Natural killer cell (primary cell): ENCODE results near the gene LRRC31. TPM values are rescaled to one million over a fixed set of nuclear protein-coding genes. Genes with fewer than 3 reads are reported as not detected.

Experiments used
- ATAC-seq, 3 donors: fragments of 150-1000 bp in 2 of 3; fragments of 200-7000 bp in 1 of 3; cut with Tn5 transposase; 1 replicate in 1 of 3; 2 replicates in 2 of 3; pipeline ENCODE4 v1.10.0; 2021; ENCODE audit warnings: mild to moderate bottlenecking in 2 of 3, moderate library complexity in 2 of 3
- DNase-seq, 2 donors: peaks; one replicate each; pipeline versions ENCODE4 v3.0.0 to v3.0.0-alpha.2; 2013 to 2021; ENCODE audit warnings: mixed read lengths in 1 of 2
- H3K27ac ChIP-seq: one replicate; pipeline ENCODE4 v1.5.1; 2013; ENCODE audit warnings: mild to moderate bottlenecking, low read length
- H3K27me3 ChIP-seq: one replicate; pipeline ENCODE4 v1.6.1; 2013; ENCODE audit warnings: low read length; ENCODE audit not compliant: control insufficient read depth, insufficient read depth
- H3K36me3 ChIP-seq: one replicate; pipeline ENCODE4 v1.6.1; 2013; ENCODE audit warnings: low read length; ENCODE audit not compliant: control insufficient read depth, insufficient read depth
- H3K4me1 ChIP-seq: one replicate; pipeline ENCODE4 v1.6.1; 2013; ENCODE audit warnings: low read length; ENCODE audit not compliant: control insufficient read depth, insufficient read depth
- H3K4me3 ChIP-seq: one replicate; pipeline ENCODE4 v1.5.1; 2013; ENCODE audit warnings: low read length
- H3K9me3 ChIP-seq: one replicate; pipeline ENCODE4 v1.6.1; 2013; ENCODE audit warnings: low read length; ENCODE audit not compliant: control insufficient read depth, insufficient read depth
- H3K27ac Mint-ChIP-seq, 2 donors: one replicate each; pipeline ENCODE4 v1.8.0; 2022; ENCODE audit warnings: mild to moderate bottlenecking in 2 of 2, mixed read lengths in 2 of 2, moderate library complexity in 1 of 2
- H3K27me3 Mint-ChIP-seq, 2 donors: one replicate each; pipeline ENCODE4 v1.8.0; 2022; ENCODE audit warnings: low read depth in 2 of 2, mixed read lengths in 2 of 2
- H3K36me3 Mint-ChIP-seq: one replicate; pipeline ENCODE4 v1.8.0; 2022; ENCODE audit warnings: mixed read lengths
- H3K4me1 Mint-ChIP-seq, 2 donors: one replicate each; pipeline ENCODE4 v1.8.0; 2022; ENCODE audit warnings: mixed read lengths in 2 of 2
- H3K4me3 Mint-ChIP-seq: one replicate; pipeline ENCODE4 v1.8.0; 2022; ENCODE audit warnings: mild to moderate bottlenecking, moderate library complexity, mixed read lengths
- H3K9me3 Mint-ChIP-seq, 2 donors: one replicate each; pipeline ENCODE4 v1.8.0; 2022; ENCODE audit warnings: mixed read lengths in 2 of 2
- CTCF ChIP-seq: fragments of 200-600 bp; IDR thresholded peaks from one replicate; pipeline ENCODE4 v1.8.0; 2022; ENCODE audit warnings: antibody characterized with exemption
- WGBS: methylation state at CpG from one replicate; pipeline ENCODE4 v1.1.7; 2013; ENCODE audit warnings: missing lambda C conversion rate; ENCODE audit not compliant: insufficient coverage; 5-methylcytosine and 5-hydroxymethylcytosine counted together
- intact Hi-C: fragments of 100-400 bp; cut with micrococcal nuclease; formaldehyde crosslinking; loops from one replicate; pipeline ENCODE4 v1.14.2; 2022
- total RNA-seq, 4 donors: library from RNA; stranded (reverse); fragments of 120-200 nt in 1 of 4; gene quantifications; one replicate each; pipeline versions ENCODE4 v1.2.3 to v1.2.4, GENCODE V29; 2013 to 2022

The LRRC31 gene
- total RNA-seq, 3 donors from 2014 or later (not counting 1 experiment from before 2014, with no cell fraction given) = not detected

DNA sequence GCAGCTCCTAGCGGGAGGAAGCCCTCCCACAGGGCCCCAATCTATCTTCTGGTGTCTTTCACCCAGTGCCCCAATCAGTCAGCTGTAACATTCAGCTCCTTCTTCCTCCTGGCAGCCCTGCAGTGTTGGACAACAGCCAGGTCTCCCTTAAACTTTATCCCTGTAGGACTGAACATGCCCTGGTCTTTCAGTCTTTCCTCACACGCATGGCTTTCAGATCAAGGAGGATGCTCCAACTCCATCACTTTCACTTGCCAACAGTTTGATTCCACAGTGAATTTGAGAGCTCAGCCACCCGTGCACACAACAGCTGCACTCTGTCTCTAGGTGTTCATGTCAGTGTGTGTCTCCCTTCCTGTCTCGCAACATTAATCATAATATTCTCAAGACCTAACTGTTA, 28.6 kb downstream of the LRRC31 start:
- H3K27me3 Mint-ChIP-seq = peaks cover 12 to 37% of the 10 kb centered on the region in 2 donors
- H3K4me3 Mint-ChIP-seq = no peak overlapping the region
- Histone ChIP-seq H3K4me1 (peaks cover 4% of the 10 kb centered on the region), H3K9me3 (no peaks in the 10 kb centered on the region), H3K27me3 (no peaks in the 10 kb centered on the region), H3K4me3 (no peak overlapping the region), H3K27ac (no peak overlapping the region), H3K36me3 (no peaks in the 10 kb centered on the region)
- WGBS = 83% methylated on average over 3 of the region's 4 CpGs
- H3K36me3 Mint-ChIP-seq = no peaks in the 10 kb centered on the region
- ATAC-seq (no peak), DNase-seq (no peak)
- H3K27ac Mint-ChIP-seq = no peak overlapping the region
- no peak for TF ChIP-seq CTCF
- intact Hi-C loops = no loop called here
- no peaks in the 10 kb centered on the region for H3K9me3 Mint-ChIP-seq
- no peaks in the 10 kb centered on the region for H3K4me1 Mint-ChIP-seq

DNA sequence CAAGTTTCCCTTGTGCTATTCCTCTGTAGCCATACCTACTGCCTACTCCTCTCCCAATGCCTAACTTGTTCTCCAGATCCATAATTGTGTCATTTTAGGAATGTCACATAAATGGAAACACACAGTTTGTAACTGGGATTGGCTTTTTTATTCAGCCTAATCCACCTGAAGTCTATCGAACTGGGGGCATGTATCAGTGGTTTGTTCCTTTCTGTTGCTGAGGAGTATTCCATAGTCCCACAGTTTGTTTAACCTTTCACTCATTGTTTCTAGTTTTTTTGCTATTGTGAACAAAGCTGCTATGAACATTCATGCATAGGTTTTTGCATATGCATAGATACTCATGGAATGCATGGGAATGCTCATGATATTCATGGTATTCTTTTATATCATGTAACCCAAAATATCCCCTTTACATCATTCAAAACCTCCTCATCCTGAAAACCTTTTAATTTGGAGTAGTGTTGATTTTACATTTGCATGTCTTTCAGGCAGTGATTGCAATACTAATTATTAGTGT, 31.2 kb downstream of the LRRC31 start:
- no peak overlapping the region for H3K4me3 ChIP-seq
- no peaks in the 10 kb centered on the region for H3K36me3 ChIP-seq
- Mint-ChIP-seq H3K4me1 (no peaks in the 10 kb centered on the region), H3K9me3 (no peaks in the 10 kb centered on the region), H3K27ac (no peak overlapping the region), H3K36me3 (no peaks in the 10 kb centered on the region), H3K27me3 (peaks cover 14 to 37% of the 10 kb centered on the region in 2 donors), H3K4me3 (no peak overlapping the region)
- intact Hi-C loops = no loop called here
- no peaks in the 10 kb centered on the region for H3K27me3 ChIP-seq
- WGBS = 100% methylated on average over 1 of the region's 1 CpG
- no peak overlapping the region for H3K27ac ChIP-seq
- no peak for DNase-seq
- no peak for ATAC-seq
- peaks cover 4% of the 10 kb centered on the region for H3K4me1 ChIP-seq
- H3K9me3 ChIP-seq = no peaks in the 10 kb centered on the region
- no peak for TF ChIP-seq CTCF

- peak overlapping the region; percentile 61 for H3K27ac ChIP-seq
- H3K4me3 Mint-ChIP-seq = no peak overlapping the region
Observed at GRCh38 chr3:169836942-169837275, 32.8 kb downstream of the LRRC31 start.

More at GRCh38 chr3:169836942-169837275, 32.8 kb downstream of the LRRC31 start:
- no peaks in the 10 kb centered on the region for H3K9me3 ChIP-seq
- no peaks in the 10 kb centered on the region for H3K4me1 Mint-ChIP-seq
- no peaks in the 10 kb centered on the region for H3K36me3 ChIP-seq
- H3K27me3 Mint-ChIP-seq = peaks cover 15 to 36% of the 10 kb centered on the region in 2 donors
- no peak overlapping the region for H3K27ac Mint-ChIP-seq
- no peaks in the 10 kb centered on the region for H3K36me3 Mint-ChIP-seq
- H3K4me1 ChIP-seq = peaks cover 4% of the 10 kb centered on the region
- ATAC-seq (no peak), DNase-seq (no peak)
- no peak for TF ChIP-seq CTCF
- H3K4me3 ChIP-seq = no peak overlapping the region
- WGBS = 90% methylated on average over 3 of the region's 3 CpGs
- H3K27me3 ChIP-seq = no peaks in the 10 kb centered on the region
- H3K9me3 Mint-ChIP-seq = no peaks in the 10 kb centered on the region
- intact Hi-C loops = no loop called here
